Activated CD4-positive, alpha-beta T cell treated with anti-CD3 and anti-CD28 coated beads, Interleukin-2, amount 50 U/mL, for 1 hour (primary cell): ENCODE measurements around the gene MDH1.
"Not testable (repeated sequence)": the region's sequence is repeated elsewhere in the genome, so short reads cannot be mapped to it uniquely, and the experiment has no call there.

Experiments
- DNase-seq: peaks from one replicate; pipeline ENCODE4 v3.0.0-alpha.2; 2020

The MDH1 gene

GRCh38 chr2:63588385-63589147, at the start of gene MDH1, which contains the start of gene WDPCP:
TSS of gene MDH1 (plus strand) at chr2:63588963. CDS start at chr2:63589044, 81 bp downstream.
TSS of gene WDPCP (minus strand) at chr2:63588477. CDS start at chr2:63588271, 206 bp downstream.
- peak; percentile 90 for DNase-seq

GRCh38 chr2:63539416-63540162, 49.2 kb upstream of the MDH1 start:
- DNase-seq = no peak

- DNase-seq = no peak
Measured at GRCh38 chr2:63544017-63544627, 44.6 kb upstream of the MDH1 start.

- DNase-seq = no peak
Measured at GRCh38 chr2:63545023-63545422, 43.7 kb upstream of the MDH1 start.

- no peak for DNase-seq
Measured at GRCh38 chr2:63553049-63553448, 35.7 kb upstream of the MDH1 start.

- no peak for DNase-seq
Measured at GRCh38 chr2:63555299-63555698, 33.5 kb upstream of the MDH1 start.

- no peak for DNase-seq
Measured at GRCh38 chr2:63555931-63556330, 32.8 kb upstream of the MDH1 start.

- not testable (repeated sequence) for DNase-seq
Measured at GRCh38 chr2:63557819-63558218, 30.9 kb upstream of the MDH1 start.

GRCh38 chr2:63558922-63559321, 29.8 kb upstream of the MDH1 start:
- DNase-seq = not testable (repeated sequence)

GRCh38 chr2:63562751-63563150, 26.0 kb upstream of the MDH1 start:
- DNase-seq = no peak

GRCh38 chr2:63569740-63570139, 19.0 kb upstream of the MDH1 start:
- no peak for DNase-seq

- no peak for DNase-seq
Measured at GRCh38 chr2:63571291-63571690, 17.5 kb upstream of the MDH1 start.

- no peak for DNase-seq
Measured at GRCh38 chr2:63572001-63572400, 16.8 kb upstream of the MDH1 start.

GRCh38 chr2:63573026-63573425, 15.7 kb upstream of the MDH1 start:
- DNase-seq = not testable (repeated sequence)

- DNase-seq = not testable (repeated sequence)
Measured at GRCh38 chr2:63573726-63574345, 14.9 kb upstream of the MDH1 start.

GRCh38 chr2:63576546-63576945, 12.2 kb upstream of the MDH1 start:
- no peak for DNase-seq

GRCh38 chr2:63578767-63579166, 10.0 kb upstream of the MDH1 start:
- DNase-seq = no peak

- no peak for DNase-seq
Measured at GRCh38 chr2:63580651-63581297, 8.0 kb upstream of the MDH1 start.

- no peak for DNase-seq
Measured at GRCh38 chr2:63581298-63581961, 7.3 kb upstream of the MDH1 start.

GRCh38 chr2:63582873-63583272, 5.9 kb upstream of the MDH1 start:
- DNase-seq = no peak

GRCh38 chr2:63587814-63588384, 864 bp upstream of the MDH1 start:
- no peak for DNase-seq
